ENCODE results near the gene CNOT4.

CNOT4 gene

GRCh38 chr7:135389971-135390370 lies 119.9 kb downstream of the CNOT4 start:
- Histone ChIP-seq H3K4me3 (replicated peaks; ENCODE audit: insufficient read depth, low read length) (no peak overlapping the region), H3K27me3 (ENCODE audit: insufficient read depth, poor library complexity, severe bottlenecking) (no peaks in the 10 kb centered on the region), H3K27ac (replicated peaks) (no peak overlapping the region)
- TF ChIP-seq POLR2AphosphoS5 (IDR thresholded peaks at IDR 0.05; ENCODE audit: low read depth) (no peak), GABPA (IDR thresholded peaks at IDR 0.05; ENCODE audit: low read depth) (no peak), SPI1 (IDR thresholded peaks at IDR 0.05; ENCODE audit: borderline replicate concordance, low read depth) (no peak), CTCF (IDR thresholded peaks at IDR 0.05; ENCODE audit: insufficient read depth, low read length) (no peak), REST (IDR thresholded peaks at IDR 0.05; ENCODE audit: insufficient replicate concordance, low read depth) (no peak)
- no peak for DNase-seq (ENCODE audit: low read depth in 1 of 2, low spot score in 1 of 2)

- Histone ChIP-seq H3K27me3 (ENCODE audit: insufficient read depth, poor library complexity, severe bottlenecking) (no peaks in the 10 kb centered on the region), H3K27ac (replicated peaks) (no peak overlapping the region), H3K4me3 (replicated peaks; ENCODE audit: insufficient read depth, low read length) (no peak overlapping the region)
- TF ChIP-seq GABPA (IDR thresholded peaks at IDR 0.05; ENCODE audit: low read depth), result no peak
- no peak for TF ChIP-seq CTCF (IDR thresholded peaks at IDR 0.05; ENCODE audit: insufficient read depth, low read length)
- no peak for TF ChIP-seq SPI1 (IDR thresholded peaks at IDR 0.05; ENCODE audit: borderline replicate concordance, low read depth)
- TF ChIP-seq REST (IDR thresholded peaks at IDR 0.05; ENCODE audit: insufficient replicate concordance, low read depth), result no peak
- TF ChIP-seq POLR2AphosphoS5 (IDR thresholded peaks at IDR 0.05; ENCODE audit: low read depth), result no peak
- no peak for DNase-seq (ENCODE audit: low read depth in 1 of 2, low spot score in 1 of 2)
These were observed 121.3 kb downstream of the CNOT4 start for GRCh38 chr7:135388616-135389015.

- DNase-seq (ENCODE audit: low read depth in 1 of 2, low spot score in 1 of 2), result no peak
- no peak for TF ChIP-seq POLR2AphosphoS5 (IDR thresholded peaks at IDR 0.05; ENCODE audit: low read depth)
- Histone ChIP-seq H3K27me3 (ENCODE audit: insufficient read depth, poor library complexity, severe bottlenecking) (no peaks in the 10 kb centered on the region), H3K27ac (replicated peaks) (no peak overlapping the region), H3K4me3 (replicated peaks; ENCODE audit: insufficient read depth, low read length) (no peak overlapping the region)
These were observed 123.1 kb downstream of the CNOT4 start for GRCh38 chr7:135386776-135387175.

- H3K27me3 ChIP-seq (ENCODE audit: insufficient read depth, poor library complexity, severe bottlenecking), result no peaks in the 10 kb centered on the region
- H3K4me3 ChIP-seq (replicated peaks; ENCODE audit: insufficient read depth, low read length), result no peak overlapping the region
- DNase-seq (ENCODE audit: low read depth in 1 of 2, low spot score in 1 of 2), result no peak
- H3K27ac ChIP-seq (replicated peaks), result no peak overlapping the region
- TF ChIP-seq GABPA (IDR thresholded peaks at IDR 0.05; ENCODE audit: low read depth) (no peak), POLR2AphosphoS5 (IDR thresholded peaks at IDR 0.05; ENCODE audit: low read depth) (no peak), SPI1 (IDR thresholded peaks at IDR 0.05; ENCODE audit: borderline replicate concordance, low read depth) (no peak), CTCF (IDR thresholded peaks at IDR 0.05; ENCODE audit: insufficient read depth, low read length) (no peak), REST (IDR thresholded peaks at IDR 0.05; ENCODE audit: insufficient replicate concordance, low read depth) (no peak)
These were observed 123.7 kb downstream of the CNOT4 start for GRCh38 chr7:135386181-135386580.
